Uterus (tissue), 4 donors: Measurements from ENCODE around the gene TMEM158. TPM values are rescaled to one million over a fixed set of nuclear protein-coding genes. Genes with fewer than 3 reads are reported as not detected.
A peak's percentile ranks its signal among the peaks of the same experiment; 100 is the strongest.

Experiments used
- DNase-seq, 2 donors: peaks; one replicate each; pipeline ENCODE4 v3.0.0-alpha.2; 2019 to 2020
- H3K27ac ChIP-seq, 2 donors: fragments of 200-600 bp; sonication (generic); 1 replicate in 1 of 2; 2 replicates in 1 of 2; pipeline ENCODE4 v1.5.1; 2016 to 2018
- H3K27me3 ChIP-seq, 2 donors: fragments of 200-600 bp; sonication (generic); one replicate each; pipeline ENCODE4 v1.5.1; 2018 to 2019; ENCODE audit warnings: control low read depth in 1 of 2
- H3K36me3 ChIP-seq, 2 donors: fragments of 200-600 bp; sonication (generic); one replicate each; pipeline ENCODE4 v1.5.1; 2019; ENCODE audit warnings: control low read depth in 1 of 2
- H3K4me1 ChIP-seq, 2 donors: fragments of 200-600 bp; sonication (generic); one replicate each; pipeline ENCODE4 v1.5.1; 2018 to 2019; ENCODE audit warnings: control low read depth in 1 of 2
- H3K4me3 ChIP-seq, 2 donors: fragments of 200-600 bp; sonication (generic); 1 replicate in 1 of 2; 2 replicates in 1 of 2; pipeline ENCODE4 v1.5.1; 2018 to 2019; ENCODE audit warnings: mild to moderate bottlenecking in 1 of 2
- H3K9me3 ChIP-seq, 2 donors: fragments of 200-600 bp; sonication (generic); one replicate each; pipeline ENCODE4 v1.5.1; 2019; ENCODE audit warnings: control low read depth in 1 of 2
- POLR2A ChIP-seq, 2 donors: fragments of 450-650 bp; IDR thresholded peaks; one replicate each; pipeline ENCODE4 v1.6.1; 2016; ENCODE audit warnings: antibody characterized with exemption in 2 of 2, mild to moderate bottlenecking in 1 of 2, moderate library complexity in 1 of 2
- intact Hi-C: fragments of 100-400 bp; cut with DNase I; formaldehyde crosslinking; loops from one replicate; pipeline ENCODE4 v1.15.1; 2023; ENCODE audit warnings: low total_unique reads
- total RNA-seq, 4 donors: library from RNA; depleted of rRNA in 3 of 4; stranded (reverse); fragments of >200 nt in 3 of 4; gene quantifications; one replicate each; pipeline versions ENCODE4 v1.1.0 to v1.2.4, GENCODE V29; 2014 to 2023
- TF ChIP-seq, protein P1 (sequence below), 4 experiments: fragments of 200-600 bp in 2 of 4; fragments of 450-650 bp in 2 of 4; sonication (generic) in 2 of 4; IDR thresholded peaks; one replicate each; pipeline ENCODE4 v1.5.1; 2016 to 2019; ENCODE audit warnings: antibody characterized with exemption in 4 of 4, mild to moderate bottlenecking in 2 of 4, moderate library complexity in 1 of 4
- donor health status: DM: yes; HTN: yes; CAD: no.

Gene TMEM158
- total RNA-seq, 4 donors from 2014 or later: 2.6 to 93.1 (median 47.8) TPM

DNA sequence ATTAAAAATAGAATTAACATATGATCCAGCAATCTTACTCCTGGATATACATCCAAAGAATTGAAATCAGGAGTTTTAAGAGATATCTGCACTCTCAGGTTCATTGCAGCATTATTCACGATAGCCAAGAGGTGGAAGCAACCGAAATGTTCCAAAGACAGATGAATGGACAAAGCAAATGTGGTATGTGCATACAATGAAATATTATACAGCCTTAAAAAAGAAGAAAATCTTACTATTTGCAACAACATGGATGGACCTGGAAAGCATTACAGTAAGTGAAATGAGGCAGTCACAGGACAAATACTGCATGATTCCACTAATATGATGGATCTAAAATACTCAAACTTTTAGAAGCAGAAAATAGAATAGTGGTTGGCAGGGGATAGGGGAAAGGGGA, 9.3 kb upstream of the TMEM158 start:
- no peaks in the 10 kb centered on the region for H3K36me3 ChIP-seq
- H3K27ac ChIP-seq: no peak overlapping the region
- no peak for TF ChIP-seq POLR2A (IDR thresholded peaks at IDR 0.05)
- TF ChIP-seq, protein P1, sequence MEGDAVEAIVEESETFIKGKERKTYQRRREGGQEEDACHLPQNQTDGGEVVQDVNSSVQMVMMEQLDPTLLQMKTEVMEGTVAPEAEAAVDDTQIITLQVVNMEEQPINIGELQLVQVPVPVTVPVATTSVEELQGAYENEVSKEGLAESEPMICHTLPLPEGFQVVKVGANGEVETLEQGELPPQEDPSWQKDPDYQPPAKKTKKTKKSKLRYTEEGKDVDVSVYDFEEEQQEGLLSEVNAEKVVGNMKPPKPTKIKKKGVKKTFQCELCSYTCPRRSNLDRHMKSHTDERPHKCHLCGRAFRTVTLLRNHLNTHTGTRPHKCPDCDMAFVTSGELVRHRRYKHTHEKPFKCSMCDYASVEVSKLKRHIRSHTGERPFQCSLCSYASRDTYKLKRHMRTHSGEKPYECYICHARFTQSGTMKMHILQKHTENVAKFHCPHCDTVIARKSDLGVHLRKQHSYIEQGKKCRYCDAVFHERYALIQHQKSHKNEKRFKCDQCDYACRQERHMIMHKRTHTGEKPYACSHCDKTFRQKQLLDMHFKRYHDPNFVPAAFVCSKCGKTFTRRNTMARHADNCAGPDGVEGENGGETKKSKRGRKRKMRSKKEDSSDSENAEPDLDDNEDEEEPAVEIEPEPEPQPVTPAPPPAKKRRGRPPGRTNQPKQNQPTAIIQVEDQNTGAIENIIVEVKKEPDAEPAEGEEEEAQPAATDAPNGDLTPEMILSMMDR (IDR thresholded peaks at IDR 0.05): no peak
- no peaks in the 10 kb centered on the region for H3K9me3 ChIP-seq
- intact Hi-C loops: no loop called here
- no peak overlapping the region for H3K4me3 ChIP-seq
- no peak for DNase-seq
- H3K27me3 ChIP-seq: no peaks in the 10 kb centered on the region
- peaks cover 0 to 5% of the 10 kb centered on the region in 2 donors for H3K4me1 ChIP-seq

DNA sequence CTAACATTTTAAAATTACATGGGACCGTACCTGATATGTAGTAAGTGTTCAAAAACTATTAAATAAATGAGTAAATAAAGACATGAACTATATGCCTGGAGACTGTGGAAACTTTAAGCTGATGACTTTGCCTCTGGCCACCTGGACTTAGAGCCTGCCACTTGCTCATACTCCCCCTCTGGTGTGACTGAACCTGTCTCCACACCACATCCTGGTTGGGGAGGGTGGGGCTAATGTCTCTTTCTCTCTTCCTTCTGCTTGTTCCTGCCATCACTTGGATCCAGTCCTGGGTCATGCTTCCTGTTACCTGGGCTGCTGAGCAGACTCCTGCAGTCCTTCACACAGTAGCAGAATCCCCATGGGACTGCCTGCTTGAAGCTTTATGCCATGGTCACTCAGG, 8.2 kb upstream of the TMEM158 start:
- Histone ChIP-seq H3K4me3 (no peak overlapping the region), H3K27me3 (no peaks in the 10 kb centered on the region), H3K4me1 (peaks cover 0 to 5% of the 10 kb centered on the region in 2 donors), H3K36me3 (no peaks in the 10 kb centered on the region), H3K27ac (peak overlapping the region in 1 of 2 donors; percentile 10), H3K9me3 (no peaks in the 10 kb centered on the region)
- no peak for TF ChIP-seq POLR2A (IDR thresholded peaks at IDR 0.05)
- TF ChIP-seq, protein P1 (IDR thresholded peaks at IDR 0.05): no peak
- DNase-seq: no peak
- intact Hi-C loops: no loop called here

DNA sequence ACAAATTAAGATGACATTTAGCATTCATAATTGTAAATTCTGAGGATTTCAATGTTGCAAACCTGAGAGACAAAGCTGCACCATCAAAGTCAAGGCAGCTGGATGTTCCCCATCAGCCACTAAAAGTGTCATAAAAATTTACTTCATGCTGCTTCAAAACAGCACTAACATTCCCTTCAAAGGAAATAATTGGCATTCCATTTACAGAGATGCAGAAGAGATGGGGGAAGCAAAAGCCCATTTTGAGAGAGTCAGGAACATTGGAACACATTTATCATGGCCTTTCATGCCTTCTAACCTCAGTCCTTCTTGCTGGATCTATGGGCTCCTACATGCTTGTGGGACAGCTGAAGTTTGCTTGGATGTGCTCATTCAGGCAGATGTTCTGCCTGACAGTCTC, 6.4 kb upstream of the TMEM158 start:
- Histone ChIP-seq H3K27ac (peak overlapping the region; percentile 63 to 72), H3K4me3 (no peak overlapping the region), H3K9me3 (no peaks in the 10 kb centered on the region), H3K36me3 (no peaks in the 10 kb centered on the region), H3K27me3 (no peaks in the 10 kb centered on the region), H3K4me1 (peaks cover 0 to 5% of the 10 kb centered on the region in 2 donors)
- TF ChIP-seq, protein P1 (IDR thresholded peaks at IDR 0.05): no peak
- TF ChIP-seq POLR2A (IDR thresholded peaks at IDR 0.05): no peak
- no peak for DNase-seq
- intact Hi-C loops: no loop called here

DNA sequence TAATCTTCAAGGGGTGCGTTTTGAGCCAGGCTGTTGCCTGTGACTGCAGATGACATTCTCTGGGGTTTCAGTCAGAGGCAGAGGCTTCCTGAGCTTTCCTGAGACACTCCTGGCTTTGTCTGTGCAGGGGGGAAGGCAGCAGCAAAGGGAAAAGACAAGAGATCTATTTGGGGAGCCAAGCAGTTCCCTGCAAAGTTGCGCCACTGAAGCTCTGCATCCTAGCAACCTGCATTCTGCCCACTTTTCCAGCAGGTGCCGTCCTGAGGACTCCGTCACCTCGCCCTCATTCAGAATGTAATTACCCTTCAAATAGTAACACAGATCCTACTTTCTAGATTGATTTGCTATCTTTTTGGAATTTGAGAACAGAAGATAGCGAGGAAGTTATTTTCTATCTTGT, 1.9 kb upstream of the TMEM158 start:
- Histone ChIP-seq H3K4me1 (peaks cover 0 to 8% of the 10 kb centered on the region in 2 donors), H3K27me3 (no peaks in the 10 kb centered on the region), H3K4me3 (no peak overlapping the region), H3K27ac (peak overlapping the region in 1 of 2 donors; percentile 96), H3K9me3 (no peaks in the 10 kb centered on the region), H3K36me3 (no peaks in the 10 kb centered on the region)
- intact Hi-C loops: no loop called here
- DNase-seq: no peak
- TF ChIP-seq, protein P1 (IDR thresholded peaks at IDR 0.05): no peak
- TF ChIP-seq POLR2A (IDR thresholded peaks at IDR 0.05): no peak

DNA sequence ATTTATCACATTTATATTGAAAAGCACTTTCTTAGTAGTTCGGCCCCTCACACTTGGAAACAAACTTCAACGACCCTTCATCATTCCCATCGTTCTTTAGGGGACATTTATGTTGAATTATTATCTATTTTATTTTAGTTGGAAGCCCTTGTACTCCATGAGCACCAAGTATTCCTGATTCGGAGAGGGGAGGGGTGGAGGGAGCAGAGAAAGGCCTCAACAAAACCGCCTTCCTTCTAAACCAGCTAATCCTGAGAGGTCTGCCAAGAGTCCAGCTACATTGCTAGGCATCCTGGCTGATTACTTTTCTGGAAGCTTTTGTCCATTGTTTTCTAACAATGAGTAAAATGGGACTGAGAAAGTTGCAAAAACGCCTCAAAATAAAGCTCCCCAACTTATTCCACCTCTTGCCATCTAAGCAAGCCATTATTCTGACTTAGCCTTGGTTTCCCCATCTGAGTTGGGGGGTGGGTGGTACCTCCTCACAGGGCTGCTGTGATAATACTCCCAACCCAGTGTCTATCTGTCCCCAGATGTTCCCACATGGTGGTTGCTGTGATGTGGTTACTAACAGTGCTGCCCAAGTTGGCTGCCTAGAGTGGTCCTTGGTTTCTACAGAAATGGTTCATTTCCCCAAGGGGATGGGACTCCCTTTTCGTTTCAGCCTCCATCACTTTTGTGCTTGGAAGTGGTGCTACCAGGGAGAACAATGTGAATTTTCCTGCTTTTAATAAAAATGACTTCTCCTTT, 1.2 kb upstream of the TMEM158 start:
- H3K27me3 ChIP-seq: no peaks in the 10 kb centered on the region
- H3K4me1 ChIP-seq: peaks cover 0 to 7% of the 10 kb centered on the region in 2 donors
- peak in 1 of 2 donors; percentile 49 for DNase-seq
- H3K36me3 ChIP-seq: no peaks in the 10 kb centered on the region
- H3K4me3 ChIP-seq: peak overlapping the region; percentile 28 to 50
- H3K27ac ChIP-seq: peak overlapping the region; percentile 80 to 96
- intact Hi-C loops: no loop called here
- no peaks in the 10 kb centered on the region for H3K9me3 ChIP-seq
- TF ChIP-seq POLR2A (IDR thresholded peaks at IDR 0.05): no peak
- TF ChIP-seq, protein P1 (IDR thresholded peaks at IDR 0.05): no peak
